Upper lobe of left lung (tissue), 4 donors: ENCODE measurements around the gene DCN.

Experiments used
- CTCF ChIP-seq, 6 experiments: fragments of 450-650 bp in 4 of 6; fragments of 200-600 bp in 2 of 6; sonication (generic) in 2 of 6; IDR thresholded peaks; one replicate each; pipeline ENCODE4 v1.5.1; 2016 to 2019; ENCODE audit warnings: antibody characterized with exemption in 6 of 6
- EP300 ChIP-seq, 4 donors: sonication (generic); formaldehyde crosslinking; IDR thresholded peaks; one replicate each; pipeline ENCODE4 v1.5.1; 2017; ENCODE audit warnings: antibody characterized with exemption in 4 of 4, control low read depth in 2 of 4
- POLR2A ChIP-seq, 4 donors: fragments of 450-650 bp; IDR thresholded peaks; one replicate each; pipeline ENCODE4 v1.5.1; 2016 to 2017; ENCODE audit warnings: antibody characterized with exemption in 4 of 4, mild to moderate bottlenecking in 2 of 4
- POLR2AphosphoS5 ChIP-seq, 2 donors: sonication (generic); formaldehyde crosslinking; IDR thresholded peaks; one replicate each; pipeline ENCODE4 v1.5.1; 2017; ENCODE audit warnings: antibody characterized with exemption in 2 of 2

GRCh38 chr12:91120781-91121180, 61.8 kb downstream of the DCN start:
- no peak for TF ChIP-seq CTCF (IDR thresholded peaks at IDR 0.05)
- TF ChIP-seq POLR2A (IDR thresholded peaks at IDR 0.05): no peak
- no peak for TF ChIP-seq EP300 (IDR thresholded peaks at IDR 0.05)
- TF ChIP-seq POLR2AphosphoS5 (IDR thresholded peaks at IDR 0.05): no peak
